Measurements from ENCODE around the gene SRRM3.

Gene SRRM3

DNA sequence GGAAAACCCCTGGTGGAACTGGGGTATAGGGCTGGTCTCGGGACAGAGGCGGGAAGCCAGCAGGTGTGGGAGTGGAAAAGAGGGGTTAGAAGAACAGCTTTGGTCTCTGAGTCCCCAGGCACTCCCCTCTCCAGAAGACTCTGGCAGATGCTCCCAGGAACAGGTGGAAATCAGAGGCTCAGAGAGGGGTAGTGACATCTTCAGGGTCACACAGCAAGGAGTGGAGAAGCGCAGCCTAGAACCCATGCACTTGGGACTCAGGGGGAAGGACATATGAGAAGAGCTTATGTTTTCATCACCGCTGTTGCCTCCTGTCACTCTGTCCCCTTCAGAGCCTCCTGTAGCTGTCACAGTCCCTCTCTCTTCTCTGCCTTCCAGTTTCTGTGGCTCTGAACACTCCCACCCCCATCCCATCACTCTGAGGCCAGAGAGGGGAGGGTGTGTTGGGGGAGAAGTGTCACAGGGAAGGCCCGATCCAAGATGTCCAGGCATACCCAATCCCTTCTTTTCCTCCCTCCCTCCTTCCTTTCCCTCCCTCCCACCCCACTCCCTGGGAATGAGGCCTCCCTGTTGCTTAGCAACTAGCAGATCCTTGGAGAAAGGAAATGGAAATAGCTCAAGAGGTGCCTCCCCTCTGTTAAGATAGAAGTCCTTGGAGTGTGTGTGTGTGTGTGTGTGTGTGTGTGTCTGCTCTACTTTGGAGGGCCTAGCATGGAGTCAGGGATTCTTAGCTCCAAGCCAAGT lies 32.0 kb downstream of the SRRM3 start:
- Histone ChIP-seq H3K4me2 (ENCODE audit: low read length) (no peak overlapping the region), H3K4me1 (ENCODE audit: low read length) (no peaks in the 10 kb centered on the region), H3K79me2 (ENCODE audit: low read length) (no peaks in the 10 kb centered on the region), H3K4me3 (ENCODE audit: low read length) (no peak overlapping the region), H3K36me3 (replicated peaks; ENCODE audit: low read depth, low read length) (no peaks in the 10 kb centered on the region), H3K27me3 (ENCODE audit: low read depth, low read length) (no peaks in the 10 kb centered on the region), H3K27ac (ENCODE audit: low read length) (no peak overlapping the region), H3K9ac (ENCODE audit: low read length) (no peak overlapping the region), H3K9me3 (ENCODE audit: insufficient read depth, low read length) (no peaks in the 10 kb centered on the region), H4K20me1 (ENCODE audit: insufficient read depth, low read length) (0 out of 2 replicates have a peak, but pooled peaks cover 5% of the 10 kb centered on the region), H2AFZ (ENCODE audit: low read depth, low read length) (no peak overlapping the region)
- TF ChIP-seq EZH2phosphoT487 (IDR thresholded peaks at IDR 0.05; ENCODE audit: low read depth): no peak
- TF ChIP-seq, protein P1, sequence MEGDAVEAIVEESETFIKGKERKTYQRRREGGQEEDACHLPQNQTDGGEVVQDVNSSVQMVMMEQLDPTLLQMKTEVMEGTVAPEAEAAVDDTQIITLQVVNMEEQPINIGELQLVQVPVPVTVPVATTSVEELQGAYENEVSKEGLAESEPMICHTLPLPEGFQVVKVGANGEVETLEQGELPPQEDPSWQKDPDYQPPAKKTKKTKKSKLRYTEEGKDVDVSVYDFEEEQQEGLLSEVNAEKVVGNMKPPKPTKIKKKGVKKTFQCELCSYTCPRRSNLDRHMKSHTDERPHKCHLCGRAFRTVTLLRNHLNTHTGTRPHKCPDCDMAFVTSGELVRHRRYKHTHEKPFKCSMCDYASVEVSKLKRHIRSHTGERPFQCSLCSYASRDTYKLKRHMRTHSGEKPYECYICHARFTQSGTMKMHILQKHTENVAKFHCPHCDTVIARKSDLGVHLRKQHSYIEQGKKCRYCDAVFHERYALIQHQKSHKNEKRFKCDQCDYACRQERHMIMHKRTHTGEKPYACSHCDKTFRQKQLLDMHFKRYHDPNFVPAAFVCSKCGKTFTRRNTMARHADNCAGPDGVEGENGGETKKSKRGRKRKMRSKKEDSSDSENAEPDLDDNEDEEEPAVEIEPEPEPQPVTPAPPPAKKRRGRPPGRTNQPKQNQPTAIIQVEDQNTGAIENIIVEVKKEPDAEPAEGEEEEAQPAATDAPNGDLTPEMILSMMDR (IDR thresholded peaks at IDR 0.05; ENCODE audit: low read depth, low read length): no peak

DNA sequence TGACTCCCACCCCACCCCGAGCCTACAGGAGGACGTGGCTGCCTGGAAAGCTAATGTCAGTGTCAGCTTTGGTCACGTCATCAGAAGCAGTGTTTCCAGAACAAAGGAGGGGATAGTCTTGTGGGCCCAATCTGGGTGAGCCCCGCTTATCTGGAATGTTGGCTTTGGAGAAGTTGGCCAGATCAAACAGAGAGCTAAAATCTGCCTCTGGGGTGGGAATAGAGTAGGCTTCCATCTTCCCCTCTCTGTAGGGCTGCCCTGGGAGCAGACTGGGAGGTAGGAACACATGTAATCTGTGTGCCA lies 32.5 kb downstream of the SRRM3 start:
- TF ChIP-seq EZH2phosphoT487 (IDR thresholded peaks at IDR 0.05; ENCODE audit: low read depth): no peak
- TF ChIP-seq, protein P1 (IDR thresholded peaks at IDR 0.05; ENCODE audit: low read depth, low read length): no peak
- H3K4me2 ChIP-seq (ENCODE audit: low read length): no peak overlapping the region
- H3K36me3 ChIP-seq (replicated peaks; ENCODE audit: low read depth, low read length): no peaks in the 10 kb centered on the region
- H3K4me1 ChIP-seq (ENCODE audit: low read length): no peaks in the 10 kb centered on the region
- H3K9me3 ChIP-seq (ENCODE audit: insufficient read depth, low read length): no peaks in the 10 kb centered on the region
- H3K4me3 ChIP-seq (ENCODE audit: low read length): no peak overlapping the region
- H3K79me2 ChIP-seq (ENCODE audit: low read length): no peaks in the 10 kb centered on the region
- 0 out of 2 replicates have a peak, but pooled peaks cover 5% of the 10 kb centered on the region for H4K20me1 ChIP-seq (ENCODE audit: insufficient read depth, low read length)
- H3K9ac ChIP-seq (ENCODE audit: low read length): no peak overlapping the region
- H3K27ac ChIP-seq (ENCODE audit: low read length): no peak overlapping the region
- H2AFZ ChIP-seq (ENCODE audit: low read depth, low read length): no peak overlapping the region
- H3K27me3 ChIP-seq (ENCODE audit: low read depth, low read length): no peaks in the 10 kb centered on the region

DNA sequence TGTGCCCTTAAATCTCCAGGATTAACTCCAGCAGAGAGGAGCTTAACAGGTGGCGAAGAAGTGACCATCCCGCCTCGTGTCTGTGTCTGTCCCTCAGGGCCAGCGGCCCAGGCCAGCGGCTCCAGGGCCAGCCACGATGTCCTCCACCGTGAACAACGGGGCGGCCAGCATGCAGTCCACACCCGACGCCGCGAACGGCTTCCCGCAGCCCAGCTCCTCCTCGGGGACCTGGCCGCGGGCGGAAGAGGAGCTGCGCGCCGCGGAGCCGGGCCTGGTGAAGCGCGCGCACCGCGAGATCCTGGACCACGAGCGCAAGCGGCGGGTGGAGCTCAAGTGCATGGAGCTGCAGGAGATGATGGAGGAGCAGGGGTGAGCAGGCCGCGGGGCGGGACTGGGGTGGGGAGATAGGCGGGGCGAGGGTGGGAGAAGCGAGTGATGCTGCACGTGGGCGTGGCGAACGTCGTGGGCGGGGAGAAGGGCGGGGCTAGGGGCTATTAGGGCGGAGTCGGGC lies 33.3 kb downstream of the SRRM3 start:
- TF ChIP-seq EZH2phosphoT487 (IDR thresholded peaks at IDR 0.05; ENCODE audit: low read depth): no peak
- TF ChIP-seq, protein P1 (IDR thresholded peaks at IDR 0.05; ENCODE audit: low read depth, low read length): no peak
- no peak overlapping the region for H3K27ac ChIP-seq (ENCODE audit: low read length)
- H3K4me3 ChIP-seq (ENCODE audit: low read length): no peak overlapping the region
- no peaks in the 10 kb centered on the region for H3K36me3 ChIP-seq (replicated peaks; ENCODE audit: low read depth, low read length)
- H2AFZ ChIP-seq (ENCODE audit: low read depth, low read length): no peak overlapping the region
- no peaks in the 10 kb centered on the region for H3K27me3 ChIP-seq (ENCODE audit: low read depth, low read length)
- H3K9ac ChIP-seq (ENCODE audit: low read length): no peak overlapping the region
- no peaks in the 10 kb centered on the region for H3K4me1 ChIP-seq (ENCODE audit: low read length)
- no peaks in the 10 kb centered on the region for H3K9me3 ChIP-seq (ENCODE audit: insufficient read depth, low read length)
- H3K79me2 ChIP-seq (ENCODE audit: low read length): no peaks in the 10 kb centered on the region
- no peak overlapping the region for H3K4me2 ChIP-seq (ENCODE audit: low read length)
- 0 out of 2 replicates have a peak, but pooled peaks cover 5% of the 10 kb centered on the region for H4K20me1 ChIP-seq (ENCODE audit: insufficient read depth, low read length)

DNA sequence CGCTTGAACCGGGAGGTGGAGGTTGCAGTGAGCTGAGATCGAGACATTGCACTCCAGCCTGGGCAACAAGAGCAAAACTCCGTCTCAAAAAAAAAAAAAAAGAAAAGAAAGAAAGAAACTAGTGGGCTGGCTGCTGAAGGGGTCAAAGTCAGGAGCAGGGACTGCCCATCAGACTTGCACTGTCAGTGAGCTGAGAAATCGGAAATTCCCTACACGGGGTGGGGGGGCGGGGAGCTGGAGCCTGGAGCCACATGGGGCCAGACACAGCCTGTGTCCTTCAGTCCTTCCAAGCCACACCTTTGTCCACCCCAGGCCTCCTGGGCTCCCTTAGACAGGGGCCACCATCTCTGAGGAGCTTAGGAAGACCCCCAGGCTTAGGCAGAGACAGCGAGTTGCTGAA lies 34.5 kb downstream of the SRRM3 start:
- Histone ChIP-seq H3K4me1 (ENCODE audit: low read length) (no peaks in the 10 kb centered on the region), H3K4me2 (ENCODE audit: low read length) (no peak overlapping the region), H3K27ac (ENCODE audit: low read length) (no peak overlapping the region), H3K9ac (ENCODE audit: low read length) (no peak overlapping the region), H3K27me3 (ENCODE audit: low read depth, low read length) (no peaks in the 10 kb centered on the region), H4K20me1 (ENCODE audit: insufficient read depth, low read length) (0 out of 2 replicates have a peak, but pooled peaks cover 5% of the 10 kb centered on the region), H2AFZ (ENCODE audit: low read depth, low read length) (no peak overlapping the region), H3K36me3 (replicated peaks; ENCODE audit: low read depth, low read length) (no peaks in the 10 kb centered on the region), H3K79me2 (ENCODE audit: low read length) (no peaks in the 10 kb centered on the region), H3K4me3 (ENCODE audit: low read length) (no peak overlapping the region), H3K9me3 (ENCODE audit: insufficient read depth, low read length) (no peaks in the 10 kb centered on the region)
- TF ChIP-seq EZH2phosphoT487 (IDR thresholded peaks at IDR 0.05; ENCODE audit: low read depth): no peak
- TF ChIP-seq, protein P1 (IDR thresholded peaks at IDR 0.05; ENCODE audit: low read depth, low read length): no peak
